ENCODE results near the gene VEGFA.

Gene VEGFA

GRCh38 chr6:43823390-43823789 lies 53.4 kb downstream of the VEGFA start:
- ChIA-PET POLR2A (no interaction called here), CTCF (no interaction called here)
- TF ChIP-seq TARDBP (IDR thresholded peaks at IDR 0.05) (no peak), SUZ12 (IDR thresholded peaks at IDR 0.05) (no peak), FOXA1 (IDR thresholded peaks at IDR 0.05) (no peak), L3MBTL2 (conservative IDR thresholded peaks at IDR 0.05) (no peak), PKNOX1 (IDR thresholded peaks at IDR 0.05) (no peak), ARNT (IDR thresholded peaks at IDR 0.05) (no peak), ELF4 (IDR thresholded peaks at IDR 0.05) (no peak), SP1 (IDR thresholded peaks at IDR 0.05) (no peak)
- DNase-seq (ENCODE audit: extremely low spot score): no peak

- CTCF ChIA-PET: interaction anchor here (0.6 to 1.0 kb wide), 2 partner anchors 18 to 156 kb away, joined by 3 read pairs; no protein-coding TSS in a partner anchor
- no peak for TF ChIP-seq LEF1 (IDR thresholded peaks at IDR 0.05; ENCODE audit: borderline replicate concordance)
- TF ChIP-seq FOXK2 (IDR thresholded peaks at IDR 0.05): no peak
- TF ChIP-seq SUZ12 (IDR thresholded peaks at IDR 0.05): no peak
- no peak for TF ChIP-seq FOXA1 (IDR thresholded peaks at IDR 0.05)
- no peak for TF ChIP-seq BHLHE40 (IDR thresholded peaks at IDR 0.05; ENCODE audit: borderline replicate concordance)
- TF ChIP-seq TARDBP (IDR thresholded peaks at IDR 0.05): no peak
- TF ChIP-seq PKNOX1 (IDR thresholded peaks at IDR 0.05): no peak
- no peak for TF ChIP-seq L3MBTL2 (conservative IDR thresholded peaks at IDR 0.05)
- no peak for DNase-seq (ENCODE audit: extremely low spot score)
- POLR2A ChIA-PET: interaction anchor here (1.5 kb wide), 1 partner anchor 54 kb away, joined by 6 read pairs; the partner anchor contains the start of gene VEGFA
Observed at GRCh38 chr6:43823879-43824702, 54.1 kb downstream of the VEGFA start.

- no peak for DNase-seq (ENCODE audit: extremely low spot score)
- ChIA-PET POLR2A (interaction anchor here (0.7 to 1.5 kb wide), 2 partner anchors 54 to 1411 kb away, joined by 3 to 6 read pairs; partner anchors contain the start of gene VEGFA), CTCF (interaction anchor here (0.6 to 1.0 kb wide), 3 partner anchors 18 to 249 kb away, joined by 3 read pairs; no protein-coding TSS in a partner anchor)
- TF ChIP-seq NFRKB (IDR thresholded peaks at IDR 0.05) (no peak), FOXA1 (IDR thresholded peaks at IDR 0.05) (no peak), ARNT (IDR thresholded peaks at IDR 0.05) (no peak), FOXM1 (IDR thresholded peaks at IDR 0.05; ENCODE audit: borderline replicate concordance) (no peak), BHLHE40 (IDR thresholded peaks at IDR 0.05; ENCODE audit: borderline replicate concordance) (no peak), SUZ12 (IDR thresholded peaks at IDR 0.05) (no peak), ELF4 (IDR thresholded peaks at IDR 0.05) (no peak), SP1 (IDR thresholded peaks at IDR 0.05) (no peak), ZNF384 (IDR thresholded peaks at IDR 0.05) (no peak), PKNOX1 (IDR thresholded peaks at IDR 0.05) (no peak), TARDBP (IDR thresholded peaks at IDR 0.05) (no peak), L3MBTL2 (conservative IDR thresholded peaks at IDR 0.05) (no peak), LEF1 (IDR thresholded peaks at IDR 0.05; ENCODE audit: borderline replicate concordance) (no peak), FOXK2 (IDR thresholded peaks at IDR 0.05) (no peak), HDGF (IDR thresholded peaks at IDR 0.05; ENCODE audit: borderline replicate concordance) (no peak), CTBP1 (IDR thresholded peaks at IDR 0.05; ENCODE audit: borderline replicate concordance) (no peak)
Observed at GRCh38 chr6:43824703-43825064, 54.7 kb downstream of the VEGFA start.

GRCh38 chr6:43825187-43826115 lies 55.4 kb downstream of the VEGFA start:
- POLR2A ChIA-PET: interaction anchor here (0.7 to 1.5 kb wide), 2 partner anchors 55 to 1412 kb away, joined by 3 to 6 read pairs; partner anchors contain the start of gene VEGFA
- CTCF ChIA-PET: interaction anchor here (0.6 to 1.0 kb wide), 3 partner anchors 19 to 248 kb away, joined by 3 read pairs; no protein-coding TSS in a partner anchor
- no peak for DNase-seq (ENCODE audit: extremely low spot score)
- TF ChIP-seq LEF1 (IDR thresholded peaks at IDR 0.05; ENCODE audit: borderline replicate concordance) (no peak), ELF4 (IDR thresholded peaks at IDR 0.05) (no peak), NFRKB (IDR thresholded peaks at IDR 0.05) (no peak), FOXA1 (IDR thresholded peaks at IDR 0.05) (no peak), ARNT (IDR thresholded peaks at IDR 0.05) (no peak), L3MBTL2 (conservative IDR thresholded peaks at IDR 0.05) (no peak), PKNOX1 (IDR thresholded peaks at IDR 0.05) (no peak), SUZ12 (IDR thresholded peaks at IDR 0.05) (no peak), CTBP1 (IDR thresholded peaks at IDR 0.05; ENCODE audit: borderline replicate concordance) (no peak), HDGF (IDR thresholded peaks at IDR 0.05; ENCODE audit: borderline replicate concordance) (no peak), BHLHE40 (IDR thresholded peaks at IDR 0.05; ENCODE audit: borderline replicate concordance) (no peak), SP1 (IDR thresholded peaks at IDR 0.05) (no peak), FOXM1 (IDR thresholded peaks at IDR 0.05; ENCODE audit: borderline replicate concordance) (no peak), ZNF384 (IDR thresholded peaks at IDR 0.05) (no peak), FOXK2 (IDR thresholded peaks at IDR 0.05) (no peak)

- CTCF ChIA-PET: no interaction called here
Observed at GRCh38 chr6:43826730-43827129, 56.7 kb downstream of the VEGFA start.

More at GRCh38 chr6:43826730-43827129, 56.7 kb downstream of the VEGFA start:
- TF ChIP-seq ELF4 (IDR thresholded peaks at IDR 0.05) (no peak), FOXM1 (IDR thresholded peaks at IDR 0.05; ENCODE audit: borderline replicate concordance) (no peak), SUZ12 (IDR thresholded peaks at IDR 0.05) (no peak), PKNOX1 (IDR thresholded peaks at IDR 0.05) (no peak), LEF1 (IDR thresholded peaks at IDR 0.05; ENCODE audit: borderline replicate concordance) (no peak), L3MBTL2 (conservative IDR thresholded peaks at IDR 0.05) (no peak), TARDBP (IDR thresholded peaks at IDR 0.05) (no peak), BHLHE40 (IDR thresholded peaks at IDR 0.05; ENCODE audit: borderline replicate concordance) (no peak), ARNT (IDR thresholded peaks at IDR 0.05) (no peak), NFRKB (IDR thresholded peaks at IDR 0.05) (no peak), ZNF384 (IDR thresholded peaks at IDR 0.05) (no peak), HDGF (IDR thresholded peaks at IDR 0.05; ENCODE audit: borderline replicate concordance) (no peak)
- no peak for DNase-seq (ENCODE audit: extremely low spot score)
- POLR2A ChIA-PET: no interaction called here

Measured in HEK293T (cell line).